Colonic mucosa (tissue), 4 donors: Measurements from ENCODE around the gene ROPN1B. TPM values are rescaled to one million over a fixed set of nuclear protein-coding genes. Genes with fewer than 3 reads are reported as not detected.

Experiments used
- DNase-seq: peaks from one replicate; pipeline ENCODE4 v3.0.0-alpha.2; 2020
- H3K27ac ChIP-seq: fragments of 200-600 bp; one replicate; pipeline ENCODE4 v1.8.0; 2021
- H3K27me3 ChIP-seq: fragments of 200-600 bp; one replicate; pipeline ENCODE4 v1.8.0; 2021
- H3K36me3 ChIP-seq: fragments of 200-600 bp; one replicate; pipeline ENCODE4 v1.8.0; 2021
- H3K4me1 ChIP-seq: fragments of 200-600 bp; one replicate; pipeline ENCODE4 v1.8.0; 2021; ENCODE audit warnings: mild to moderate bottlenecking
- H3K4me3 ChIP-seq: fragments of 200-600 bp; one replicate; pipeline ENCODE4 v1.8.0; 2021
- H3K9ac ChIP-seq, 2 donors: one replicate each; pipeline ENCODE4 v1.7.0; 2013; ENCODE audit warnings: control low read depth in 2 of 2, low read depth in 2 of 2, low read length in 2 of 2
- H3K9me3 ChIP-seq: fragments of 200-600 bp; one replicate; pipeline ENCODE4 v1.8.0; 2021
- intact Hi-C: fragments of 100-400 bp; cut with DNase I; formaldehyde crosslinking; loops from one replicate; pipeline ENCODE4 v1.14.1; 2022
- total RNA-seq, 2 donors: library from RNA; stranded (reverse); fragmentation: NEBNext Ultra II Directional in 1 of 2; extraction: Animal tissue kit (Norgen Biotek cat#: 25700) in 1 of 2; gene quantifications; one replicate each; pipeline ENCODE4 v1.2.1, GENCODE V29; 2021
- TF ChIP-seq, protein P1 (sequence below): fragments of 200-600 bp; IDR thresholded peaks from one replicate; pipeline ENCODE4 v1.8.0; 2022; ENCODE audit warnings: antibody characterized with exemption, mild to moderate bottlenecking
- donor health status: healthy.
- donor health status: DM: no; HTN: no; CAD: no.
- donor health status: DM: no; HTN: no; CAD: no.

ROPN1B gene
- total RNA-seq, 2 donors from 2014 or later: not detected

DNA sequence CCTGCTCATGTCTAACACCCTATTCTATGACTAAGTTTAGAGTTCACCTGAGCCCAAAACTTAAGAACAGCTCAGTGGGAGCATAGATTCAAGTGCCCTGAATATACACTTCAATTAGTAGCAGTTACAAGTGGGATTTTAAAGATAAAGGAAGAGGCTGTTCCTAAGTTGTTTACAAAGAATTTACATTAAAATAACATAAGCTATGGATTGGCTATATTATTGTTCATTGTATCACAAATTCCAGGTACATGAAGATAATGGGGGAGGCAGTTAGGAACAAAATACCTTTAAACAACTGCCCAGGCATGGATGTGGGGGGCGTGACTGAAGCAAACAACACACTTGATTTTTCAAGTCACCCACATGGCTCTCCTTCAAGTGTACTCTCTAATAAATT, 52.7 kb downstream of the ROPN1B start:
- Histone ChIP-seq H3K27ac (no peak overlapping the region), H3K9ac (no peak overlapping the region), H3K36me3 (no peaks in the 10 kb centered on the region), H3K4me3 (no peak overlapping the region), H3K9me3 (no peaks in the 10 kb centered on the region), H3K4me1 (no peaks in the 10 kb centered on the region), H3K27me3 (no peaks in the 10 kb centered on the region)
- TF ChIP-seq, protein P1, sequence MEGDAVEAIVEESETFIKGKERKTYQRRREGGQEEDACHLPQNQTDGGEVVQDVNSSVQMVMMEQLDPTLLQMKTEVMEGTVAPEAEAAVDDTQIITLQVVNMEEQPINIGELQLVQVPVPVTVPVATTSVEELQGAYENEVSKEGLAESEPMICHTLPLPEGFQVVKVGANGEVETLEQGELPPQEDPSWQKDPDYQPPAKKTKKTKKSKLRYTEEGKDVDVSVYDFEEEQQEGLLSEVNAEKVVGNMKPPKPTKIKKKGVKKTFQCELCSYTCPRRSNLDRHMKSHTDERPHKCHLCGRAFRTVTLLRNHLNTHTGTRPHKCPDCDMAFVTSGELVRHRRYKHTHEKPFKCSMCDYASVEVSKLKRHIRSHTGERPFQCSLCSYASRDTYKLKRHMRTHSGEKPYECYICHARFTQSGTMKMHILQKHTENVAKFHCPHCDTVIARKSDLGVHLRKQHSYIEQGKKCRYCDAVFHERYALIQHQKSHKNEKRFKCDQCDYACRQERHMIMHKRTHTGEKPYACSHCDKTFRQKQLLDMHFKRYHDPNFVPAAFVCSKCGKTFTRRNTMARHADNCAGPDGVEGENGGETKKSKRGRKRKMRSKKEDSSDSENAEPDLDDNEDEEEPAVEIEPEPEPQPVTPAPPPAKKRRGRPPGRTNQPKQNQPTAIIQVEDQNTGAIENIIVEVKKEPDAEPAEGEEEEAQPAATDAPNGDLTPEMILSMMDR: no peak
- intact Hi-C loops: no loop called here
- DNase-seq: no peak

- TF ChIP-seq, protein P1: no peak
- Histone ChIP-seq H3K4me1 (no peaks in the 10 kb centered on the region), H3K36me3 (no peaks in the 10 kb centered on the region), H3K4me3 (no peak overlapping the region), H3K9ac (no peak overlapping the region), H3K27me3 (no peaks in the 10 kb centered on the region), H3K9me3 (no peaks in the 10 kb centered on the region), H3K27ac (no peak overlapping the region)
- intact Hi-C loops: no loop called here
- DNase-seq: no peak
Measured at GRCh38 chr3:126022741-126023359, 53.9 kb downstream of the ROPN1B start.

DNA sequence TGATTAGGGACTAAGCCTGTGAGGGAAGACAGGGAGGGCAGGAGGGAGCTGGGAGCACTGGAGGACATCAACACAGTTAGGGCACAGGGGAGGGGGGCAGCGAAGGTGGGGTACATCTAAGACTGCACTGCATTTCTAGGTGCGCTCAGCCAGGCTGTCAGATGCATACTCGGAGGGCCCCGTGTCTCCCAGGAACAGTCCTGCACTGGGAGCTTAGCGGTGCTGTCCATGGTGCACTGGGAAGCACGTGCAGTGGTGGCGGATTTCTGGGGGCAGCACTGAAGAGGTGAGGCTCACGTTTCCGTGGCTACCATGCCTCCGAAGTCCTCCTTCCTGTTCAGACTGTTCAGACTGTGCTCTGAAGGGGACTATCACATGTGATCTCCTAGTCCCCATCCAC, 54.4 kb downstream of the ROPN1B start:
- no peak for DNase-seq
- H3K4me3 ChIP-seq: no peak overlapping the region
- no peaks in the 10 kb centered on the region for H3K9me3 ChIP-seq
- TF ChIP-seq, protein P1: no peak
- no peak overlapping the region for H3K27ac ChIP-seq
- no peak overlapping the region for H3K9ac ChIP-seq
- H3K4me1 ChIP-seq: no peaks in the 10 kb centered on the region
- no peaks in the 10 kb centered on the region for H3K36me3 ChIP-seq
- intact Hi-C loops: no loop called here
- no peaks in the 10 kb centered on the region for H3K27me3 ChIP-seq

DNA sequence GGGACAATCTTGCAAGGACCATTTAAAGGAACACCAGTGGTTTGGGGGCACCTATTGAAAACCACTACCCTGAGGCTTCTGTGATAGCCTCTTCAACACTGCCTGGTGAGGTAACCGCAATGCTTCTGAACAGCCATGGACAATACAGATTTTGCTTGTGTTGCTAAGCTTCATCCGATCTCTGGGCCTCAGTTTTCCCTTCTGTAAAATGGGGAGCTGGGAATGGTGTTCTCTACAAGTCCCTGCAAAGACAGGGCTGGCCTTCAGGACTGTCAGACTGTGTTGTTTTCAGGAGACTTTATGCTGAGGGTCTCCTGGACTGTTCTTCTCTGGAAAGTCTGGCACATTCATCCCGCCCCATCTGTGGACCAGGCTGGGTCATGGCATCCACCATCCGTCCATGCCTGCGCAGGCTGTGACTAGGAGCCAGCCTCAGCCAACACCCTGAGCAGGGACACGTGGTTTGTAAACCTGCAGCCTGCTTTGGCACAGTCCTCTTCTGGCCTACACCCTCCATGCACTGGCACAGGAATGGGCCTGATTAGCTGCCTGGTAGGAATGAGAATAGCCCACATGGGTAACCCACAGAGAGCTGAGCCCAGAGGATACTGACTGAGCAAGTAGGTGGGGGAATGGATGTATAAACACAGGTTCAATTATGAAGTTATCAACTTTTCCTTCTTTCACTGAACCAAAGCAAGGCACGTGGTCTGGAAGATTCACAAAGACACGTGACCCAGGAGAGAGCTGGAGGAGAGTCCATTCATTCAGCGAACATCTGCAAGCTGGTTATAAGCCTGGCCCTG, 55.3 kb downstream of the ROPN1B start:
- TF ChIP-seq, protein P1: no peak
- DNase-seq: no peak
- intact Hi-C loops: no loop called here
- no peak overlapping the region for H3K27ac ChIP-seq
- H3K4me3 ChIP-seq: no peak overlapping the region
- H3K9me3 ChIP-seq: no peaks in the 10 kb centered on the region
- H3K36me3 ChIP-seq: no peaks in the 10 kb centered on the region
- no peaks in the 10 kb centered on the region for H3K4me1 ChIP-seq
- H3K9ac ChIP-seq: no peak overlapping the region
- no peaks in the 10 kb centered on the region for H3K27me3 ChIP-seq

- Histone ChIP-seq H3K9me3 (no peaks in the 10 kb centered on the region), H3K36me3 (no peaks in the 10 kb centered on the region), H3K9ac (no peak overlapping the region), H3K4me1 (no peaks in the 10 kb centered on the region), H3K27me3 (no peaks in the 10 kb centered on the region), H3K4me3 (no peak overlapping the region), H3K27ac (no peak overlapping the region)
- intact Hi-C loops: no loop called here
- DNase-seq: no peak
- TF ChIP-seq, protein P1: no peak
Measured at GRCh38 chr3:126025116-126025729, 56.2 kb downstream of the ROPN1B start.
